ENCODE data around the gene GPC3. TPM values are rescaled to one million over a fixed set of nuclear protein-coding genes. Genes with fewer than 3 reads are reported as not detected.

Gene GPC3
- total and polyA plus RNA-seq, 4 donors = 70.5 to 109 (median 76.3) TPM

- H3K27ac ChIP-seq (ENCODE audit: low read depth, low read length) = no peak overlapping the region
- peak in 1 of 6 donors; percentile 76 for DNase-seq (ENCODE audit: low read depth in 4 of 6, low spot score in 6 of 6)
- no peak overlapping the region for H3K4me3 ChIP-seq (ENCODE audit: low read depth, low read length)
- H3K9me3 ChIP-seq (ENCODE audit: control insufficient read depth, insufficient read depth, low read length) = no peaks in the 10 kb centered on the region
- no CpG with 5 or more reads among the region's 1 CpG for WGBS (ENCODE audit: insufficient coverage)
- H3K27me3 ChIP-seq (ENCODE audit: control insufficient read depth, insufficient read depth, low read length) = peaks cover 2% of the 10 kb centered on the region
- H3K4me1 ChIP-seq (ENCODE audit: control insufficient read depth, insufficient read depth, low read length) = no peaks in the 10 kb centered on the region
- no peaks in the 10 kb centered on the region for H3K36me3 ChIP-seq (ENCODE audit: control insufficient read depth, insufficient read depth, low read length)
Observed at GRCh38 chrX:133709501-133709900, 275.9 kb downstream of the GPC3 start.

- H3K4me1 ChIP-seq (ENCODE audit: control insufficient read depth, insufficient read depth, low read length) = no peaks in the 10 kb centered on the region
- peaks cover 2% of the 10 kb centered on the region for H3K27me3 ChIP-seq (ENCODE audit: control insufficient read depth, insufficient read depth, low read length)
- H3K27ac ChIP-seq (ENCODE audit: low read depth, low read length) = no peak overlapping the region
- DNase-seq (ENCODE audit: low read depth in 4 of 6, low spot score in 6 of 6) = no peak
- H3K4me3 ChIP-seq (ENCODE audit: low read depth, low read length) = no peak overlapping the region
- WGBS (ENCODE audit: insufficient coverage) = 100% methylated on average over 1 of the region's 1 CpG
- no peaks in the 10 kb centered on the region for H3K9me3 ChIP-seq (ENCODE audit: control insufficient read depth, insufficient read depth, low read length)
- H3K36me3 ChIP-seq (ENCODE audit: control insufficient read depth, insufficient read depth, low read length) = no peaks in the 10 kb centered on the region
Observed at GRCh38 chrX:133706890-133707289, 278.5 kb downstream of the GPC3 start.

- Histone ChIP-seq H3K27me3 (ENCODE audit: control insufficient read depth, insufficient read depth, low read length) (peaks cover 6% of the 10 kb centered on the region), H3K4me3 (ENCODE audit: low read depth, low read length) (no peak overlapping the region), H3K27ac (ENCODE audit: low read depth, low read length) (no peak overlapping the region), H3K36me3 (ENCODE audit: control insufficient read depth, insufficient read depth, low read length) (no peaks in the 10 kb centered on the region), H3K4me1 (ENCODE audit: control insufficient read depth, insufficient read depth, low read length) (no peaks in the 10 kb centered on the region), H3K9me3 (ENCODE audit: control insufficient read depth, insufficient read depth, low read length) (no peaks in the 10 kb centered on the region)
- DNase-seq (ENCODE audit: low read depth in 4 of 6, low spot score in 6 of 6) = no peak
Observed at GRCh38 chrX:133702230-133702629, 283.2 kb downstream of the GPC3 start.

- no peaks in the 10 kb centered on the region for H3K36me3 ChIP-seq (ENCODE audit: control insufficient read depth, insufficient read depth, low read length)
- peaks cover 4% of the 10 kb centered on the region for H3K27me3 ChIP-seq (ENCODE audit: control insufficient read depth, insufficient read depth, low read length)
- no peaks in the 10 kb centered on the region for H3K9me3 ChIP-seq (ENCODE audit: control insufficient read depth, insufficient read depth, low read length)
- no peaks in the 10 kb centered on the region for H3K4me1 ChIP-seq (ENCODE audit: control insufficient read depth, insufficient read depth, low read length)
- H3K4me3 ChIP-seq (ENCODE audit: low read depth, low read length) = no peak overlapping the region
- H3K27ac ChIP-seq (ENCODE audit: low read depth, low read length) = no peak overlapping the region
- WGBS (ENCODE audit: insufficient coverage) = 50% methylated on average over 4 of the region's 7 CpGs
- DNase-seq (ENCODE audit: low read depth in 4 of 6, low spot score in 6 of 6) = no peak
Observed at GRCh38 chrX:133699023-133699728, 286.2 kb downstream of the GPC3 start.

- Histone ChIP-seq H3K36me3 (ENCODE audit: control insufficient read depth, insufficient read depth, low read length) (no peaks in the 10 kb centered on the region), H3K4me3 (ENCODE audit: low read depth, low read length) (no peak overlapping the region), H3K9me3 (ENCODE audit: control insufficient read depth, insufficient read depth, low read length) (no peaks in the 10 kb centered on the region), H3K27ac (ENCODE audit: low read depth, low read length) (no peak overlapping the region), H3K4me1 (ENCODE audit: control insufficient read depth, insufficient read depth, low read length) (no peaks in the 10 kb centered on the region), H3K27me3 (ENCODE audit: control insufficient read depth, insufficient read depth, low read length) (peaks cover 4% of the 10 kb centered on the region)
- DNase-seq (ENCODE audit: low read depth in 4 of 6, low spot score in 6 of 6) = peak in 4 of 6 donors; percentile 19 to 84 (median 28)
- no CpG with 5 or more reads among the region's 2 CpGs for WGBS (ENCODE audit: insufficient coverage)
Observed at GRCh38 chrX:133698298-133698697, 287.1 kb downstream of the GPC3 start.

GRCh38 chrX:133697656-133698055 lies 287.7 kb downstream of the GPC3 start:
- no peak overlapping the region for H3K4me3 ChIP-seq (ENCODE audit: low read depth, low read length)
- 40% methylated on average over 2 of the region's 3 CpGs for WGBS (ENCODE audit: insufficient coverage)
- H3K36me3 ChIP-seq (ENCODE audit: control insufficient read depth, insufficient read depth, low read length) = no peaks in the 10 kb centered on the region
- no peak for DNase-seq (ENCODE audit: low read depth in 4 of 6, low spot score in 6 of 6)
- H3K9me3 ChIP-seq (ENCODE audit: control insufficient read depth, insufficient read depth, low read length) = no peaks in the 10 kb centered on the region
- H3K27me3 ChIP-seq (ENCODE audit: control insufficient read depth, insufficient read depth, low read length) = peaks cover 4% of the 10 kb centered on the region
- H3K27ac ChIP-seq (ENCODE audit: low read depth, low read length) = no peak overlapping the region
- H3K4me1 ChIP-seq (ENCODE audit: control insufficient read depth, insufficient read depth, low read length) = no peaks in the 10 kb centered on the region

- H3K27me3 ChIP-seq (ENCODE audit: control insufficient read depth, insufficient read depth, low read length) = no peaks in the 10 kb centered on the region
- no peak for DNase-seq (ENCODE audit: low read depth in 4 of 6, low spot score in 6 of 6)
- no peak overlapping the region for H3K4me3 ChIP-seq (ENCODE audit: low read depth, low read length)
- no peaks in the 10 kb centered on the region for H3K9me3 ChIP-seq (ENCODE audit: control insufficient read depth, insufficient read depth, low read length)
- no peak overlapping the region for H3K27ac ChIP-seq (ENCODE audit: low read depth, low read length)
- no peaks in the 10 kb centered on the region for H3K4me1 ChIP-seq (ENCODE audit: control insufficient read depth, insufficient read depth, low read length)
- H3K36me3 ChIP-seq (ENCODE audit: control insufficient read depth, insufficient read depth, low read length) = no peaks in the 10 kb centered on the region
- no CpG with 5 or more reads among the region's 1 CpG for WGBS (ENCODE audit: insufficient coverage)
Observed at GRCh38 chrX:133689997-133690599, 295.3 kb downstream of the GPC3 start.

GRCh38 chrX:133685822-133686221 lies 299.6 kb downstream of the GPC3 start:
- no peak overlapping the region for H3K4me3 ChIP-seq (ENCODE audit: low read depth, low read length)
- H3K27ac ChIP-seq (ENCODE audit: low read depth, low read length) = no peak overlapping the region
- 17% methylated on average over 2 of the region's 3 CpGs for WGBS (ENCODE audit: insufficient coverage)
- H3K9me3 ChIP-seq (ENCODE audit: control insufficient read depth, insufficient read depth, low read length) = no peaks in the 10 kb centered on the region
- DNase-seq (ENCODE audit: low read depth in 4 of 6, low spot score in 6 of 6) = peak in 2 of 6 donors; percentile 13 to 68
- no peaks in the 10 kb centered on the region for H3K36me3 ChIP-seq (ENCODE audit: control insufficient read depth, insufficient read depth, low read length)
- H3K4me1 ChIP-seq (ENCODE audit: control insufficient read depth, insufficient read depth, low read length) = no peaks in the 10 kb centered on the region
- H3K27me3 ChIP-seq (ENCODE audit: control insufficient read depth, insufficient read depth, low read length) = peaks cover 3% of the 10 kb centered on the region

- 54% methylated on average over 2 of the region's 6 CpGs for WGBS (ENCODE audit: insufficient coverage)
- H3K4me3 ChIP-seq (ENCODE audit: low read depth, low read length) = no peak overlapping the region
- no peaks in the 10 kb centered on the region for H3K4me1 ChIP-seq (ENCODE audit: control insufficient read depth, insufficient read depth, low read length)
- no peaks in the 10 kb centered on the region for H3K9me3 ChIP-seq (ENCODE audit: control insufficient read depth, insufficient read depth, low read length)
- no peak for DNase-seq (ENCODE audit: low read depth in 4 of 6, low spot score in 6 of 6)
- no peak overlapping the region for H3K27ac ChIP-seq (ENCODE audit: low read depth, low read length)
- H3K36me3 ChIP-seq (ENCODE audit: control insufficient read depth, insufficient read depth, low read length) = no peaks in the 10 kb centered on the region
- H3K27me3 ChIP-seq (ENCODE audit: control insufficient read depth, insufficient read depth, low read length) = peaks cover 8% of the 10 kb centered on the region
Observed at GRCh38 chrX:133681897-133682296, 303.5 kb downstream of the GPC3 start.

- WGBS (ENCODE audit: insufficient coverage) = 54% methylated on average over 2 of the region's 3 CpGs
Observed at GRCh38 chrX:133681421-133681820, 304.0 kb downstream of the GPC3 start.

More at GRCh38 chrX:133681421-133681820, 304.0 kb downstream of the GPC3 start:
- H3K27ac ChIP-seq (ENCODE audit: low read depth, low read length) = no peak overlapping the region
- no peaks in the 10 kb centered on the region for H3K36me3 ChIP-seq (ENCODE audit: control insufficient read depth, insufficient read depth, low read length)
- DNase-seq (ENCODE audit: low read depth in 4 of 6, low spot score in 6 of 6) = no peak
- H3K27me3 ChIP-seq (ENCODE audit: control insufficient read depth, insufficient read depth, low read length) = peaks cover 11% of the 10 kb centered on the region
- no peaks in the 10 kb centered on the region for H3K9me3 ChIP-seq (ENCODE audit: control insufficient read depth, insufficient read depth, low read length)
- no peaks in the 10 kb centered on the region for H3K4me1 ChIP-seq (ENCODE audit: control insufficient read depth, insufficient read depth, low read length)
- no peak overlapping the region for H3K4me3 ChIP-seq (ENCODE audit: low read depth, low read length)

Data from spinal cord (tissue), 10 donors.